MM.1S (cell line): ENCODE data around the gene CBLB.

Source experiments
- DNase-seq: peaks from one replicate; pipeline ENCODE4 v3.0.0-alpha.2; 2015
- H2AFZ ChIP-seq: fragments of 300-600 bp; sonication (generic); 2 replicates; pipeline ENCODE4 v1.6.0; 2016; ENCODE audit warnings: antibody characterized with exemption, low read length
- H3F3A ChIP-seq: fragments of 300-600 bp; sonication (generic); 2 replicates; pipeline ENCODE4 v1.6.1; 2016; ENCODE audit warnings: mild to moderate bottlenecking, antibody characterized with exemption, low read length, moderate library complexity, mixed read lengths; ENCODE audit not compliant: insufficient read depth
- H3K27ac ChIP-seq: fragments of 300-600 bp; sonication (generic); 2 replicates; pipeline ENCODE4 v1.5.1; 2016; ENCODE audit warnings: mild to moderate bottlenecking, low read length
- H3K27me3 ChIP-seq: fragments of 300-600 bp; sonication (generic); replicated peaks from 2 replicates; pipeline ENCODE4 v1.6.0; 2016; ENCODE audit warnings: low read length; ENCODE audit not compliant: insufficient read depth
- H3K36me3 ChIP-seq: fragments of 300-600 bp; sonication (generic); replicated peaks from 2 replicates; pipeline ENCODE4 v1.6.1; 2016; ENCODE audit warnings: mild to moderate bottlenecking, low read length, mixed read lengths; ENCODE audit not compliant: insufficient read depth
- H3K4me1 ChIP-seq: fragments of 300-600 bp; sonication (generic); 2 replicates; pipeline ENCODE4 v1.6.1; 2016; ENCODE audit warnings: low read length, mixed read lengths
- H3K4me2 ChIP-seq: fragments of 300-600 bp; sonication (generic); 2 replicates; pipeline ENCODE4 v1.6.0; 2016; ENCODE audit warnings: low read depth, low read length
- H3K4me3 ChIP-seq: fragments of 300-600 bp; sonication (generic); 2 replicates; pipeline ENCODE4 v1.5.1; 2016; ENCODE audit warnings: low read length, mixed read lengths
- H3K79me2 ChIP-seq: fragments of 300-600 bp; sonication (generic); 2 replicates; pipeline ENCODE4 v1.6.1; 2016; ENCODE audit warnings: mixed run types, low read length, mixed read lengths
- H3K9ac ChIP-seq: fragments of 300-600 bp; sonication (generic); 2 replicates; pipeline ENCODE4 v1.6.1; 2016; ENCODE audit warnings: low read length, mixed read lengths
- H3K9me2 ChIP-seq: fragments of 300-600 bp; sonication (generic); replicated peaks from 2 replicates; pipeline ENCODE4 v1.6.1; 2016; ENCODE audit warnings: mild to moderate bottlenecking, low read length, mixed read lengths; ENCODE audit not compliant: insufficient read depth
- H3K9me3 ChIP-seq: fragments of 300-600 bp; sonication (generic); replicated peaks from 2 replicates; pipeline ENCODE4 v1.6.1; 2016; ENCODE audit warnings: mild to moderate bottlenecking, low read length, mixed read lengths; ENCODE audit not compliant: insufficient read depth
- H4K20me1 ChIP-seq: fragments of 300-600 bp; sonication (generic); 2 replicates; pipeline ENCODE4 v1.6.1; 2016; ENCODE audit warnings: mild to moderate bottlenecking, low read length, moderate library complexity, mixed read lengths; ENCODE audit not compliant: insufficient read depth
- EZH2 ChIP-seq: fragments of 300-600 bp; sonication (generic); optimal IDR thresholded peaks from 2 replicates; pipeline ENCODE3; 2017; ENCODE audit warnings: low read depth, mild to moderate bottlenecking, antibody characterized with exemption, low read length, mixed read lengths
- EZH2phosphoT487 ChIP-seq: fragments of 300-600 bp; sonication (generic); IDR thresholded peaks from 2 replicates; pipeline ENCODE4 v1.6.1; 2018; ENCODE audit warnings: antibody characterized with exemption, low read length
- TF ChIP-seq, protein P1 (sequence below): fragments of 300-600 bp; sonication (generic); IDR thresholded peaks from 2 replicates; pipeline ENCODE4 v1.5.1; 2016; ENCODE audit warnings: antibody characterized with exemption, low read length, mixed read lengths

The CBLB gene

GRCh38 chr3:105791919-105792786 lies 76.7 kb downstream of the CBLB start:
- DNase-seq, result no peak
- no peaks in the 10 kb centered on the region for H4K20me1 ChIP-seq
- no peaks in the 10 kb centered on the region for H3K9me3 ChIP-seq
- H3K4me2 ChIP-seq, result no peak overlapping the region
- no peak overlapping the region for H2AFZ ChIP-seq
- no peaks in the 10 kb centered on the region for H3F3A ChIP-seq
- no peak overlapping the region for H3K9ac ChIP-seq
- no peaks in the 10 kb centered on the region for H3K9me2 ChIP-seq
- H3K36me3 ChIP-seq, result no peaks in the 10 kb centered on the region
- no peaks in the 10 kb centered on the region for H3K4me1 ChIP-seq
- TF ChIP-seq EZH2phosphoT487, result no peak
- TF ChIP-seq EZH2, result no peak
- TF ChIP-seq, protein P1, sequence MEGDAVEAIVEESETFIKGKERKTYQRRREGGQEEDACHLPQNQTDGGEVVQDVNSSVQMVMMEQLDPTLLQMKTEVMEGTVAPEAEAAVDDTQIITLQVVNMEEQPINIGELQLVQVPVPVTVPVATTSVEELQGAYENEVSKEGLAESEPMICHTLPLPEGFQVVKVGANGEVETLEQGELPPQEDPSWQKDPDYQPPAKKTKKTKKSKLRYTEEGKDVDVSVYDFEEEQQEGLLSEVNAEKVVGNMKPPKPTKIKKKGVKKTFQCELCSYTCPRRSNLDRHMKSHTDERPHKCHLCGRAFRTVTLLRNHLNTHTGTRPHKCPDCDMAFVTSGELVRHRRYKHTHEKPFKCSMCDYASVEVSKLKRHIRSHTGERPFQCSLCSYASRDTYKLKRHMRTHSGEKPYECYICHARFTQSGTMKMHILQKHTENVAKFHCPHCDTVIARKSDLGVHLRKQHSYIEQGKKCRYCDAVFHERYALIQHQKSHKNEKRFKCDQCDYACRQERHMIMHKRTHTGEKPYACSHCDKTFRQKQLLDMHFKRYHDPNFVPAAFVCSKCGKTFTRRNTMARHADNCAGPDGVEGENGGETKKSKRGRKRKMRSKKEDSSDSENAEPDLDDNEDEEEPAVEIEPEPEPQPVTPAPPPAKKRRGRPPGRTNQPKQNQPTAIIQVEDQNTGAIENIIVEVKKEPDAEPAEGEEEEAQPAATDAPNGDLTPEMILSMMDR, result no peak
- H3K79me2 ChIP-seq, result no peaks in the 10 kb centered on the region
- no peak overlapping the region for H3K27ac ChIP-seq
- H3K4me3 ChIP-seq, result no peak overlapping the region
- H3K27me3 ChIP-seq, result no peaks in the 10 kb centered on the region

DNA sequence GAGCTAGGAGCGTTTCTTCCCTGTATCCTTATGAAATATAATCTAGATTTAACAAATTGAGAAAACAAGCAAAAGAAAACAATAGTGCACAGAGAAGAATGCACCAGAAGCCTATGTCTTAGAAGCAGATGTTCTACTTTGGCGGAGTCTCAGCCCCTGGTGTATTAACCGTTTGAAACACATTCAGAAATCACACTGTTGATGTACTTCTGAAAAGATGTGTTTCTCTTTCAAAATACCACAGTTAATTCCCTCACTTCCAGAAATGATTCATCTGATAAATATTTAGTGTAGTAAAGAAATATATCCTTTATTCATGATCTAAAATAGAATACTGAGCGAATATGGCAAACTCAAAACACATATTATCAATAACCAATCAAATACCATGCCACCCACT lies 77.7 kb downstream of the CBLB start:
- H3F3A ChIP-seq, result no peaks in the 10 kb centered on the region
- no peaks in the 10 kb centered on the region for H4K20me1 ChIP-seq
- H3K9me3 ChIP-seq, result no peaks in the 10 kb centered on the region
- no peaks in the 10 kb centered on the region for H3K9me2 ChIP-seq
- no peak for DNase-seq
- TF ChIP-seq, protein P1, result no peak
- TF ChIP-seq EZH2phosphoT487, result no peak
- no peak for TF ChIP-seq EZH2
- no peaks in the 10 kb centered on the region for H3K36me3 ChIP-seq
- H3K79me2 ChIP-seq, result no peaks in the 10 kb centered on the region
- no peaks in the 10 kb centered on the region for H3K27me3 ChIP-seq
- H3K4me1 ChIP-seq, result no peaks in the 10 kb centered on the region
- H2AFZ ChIP-seq, result no peak overlapping the region
- H3K27ac ChIP-seq, result no peak overlapping the region
- H3K9ac ChIP-seq, result no peak overlapping the region
- H3K4me2 ChIP-seq, result no peak overlapping the region
- H3K4me3 ChIP-seq, result no peak overlapping the region

DNA sequence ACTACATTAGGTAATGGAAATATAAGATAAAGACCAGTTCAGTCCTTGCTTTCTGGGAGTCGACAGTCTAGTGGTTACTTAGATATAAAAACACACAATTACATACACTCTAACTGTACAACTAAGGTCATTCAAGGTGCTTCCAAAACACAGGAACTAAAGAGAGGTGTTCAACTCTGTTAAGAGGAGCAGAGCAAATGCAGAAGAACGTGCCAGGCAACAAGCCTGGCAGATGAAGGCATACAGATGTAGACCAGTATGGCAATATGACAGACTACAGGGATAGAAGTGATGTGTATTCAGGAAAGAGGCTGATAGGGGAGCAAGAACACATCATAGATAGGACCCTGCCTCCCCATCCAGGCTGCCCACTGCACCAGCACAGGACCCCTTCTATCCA lies 78.3 kb downstream of the CBLB start:
- H3K9ac ChIP-seq, result no peak overlapping the region
- no peak overlapping the region for H2AFZ ChIP-seq
- H3K36me3 ChIP-seq, result no peaks in the 10 kb centered on the region
- no peaks in the 10 kb centered on the region for H3K9me3 ChIP-seq
- H3K4me2 ChIP-seq, result no peak overlapping the region
- no peaks in the 10 kb centered on the region for H3K27me3 ChIP-seq
- H3K79me2 ChIP-seq, result no peaks in the 10 kb centered on the region
- H3K4me1 ChIP-seq, result no peaks in the 10 kb centered on the region
- H3K9me2 ChIP-seq, result no peaks in the 10 kb centered on the region
- H3F3A ChIP-seq, result no peaks in the 10 kb centered on the region
- no peak for DNase-seq
- H4K20me1 ChIP-seq, result no peaks in the 10 kb centered on the region
- no peak overlapping the region for H3K27ac ChIP-seq
- H3K4me3 ChIP-seq, result no peak overlapping the region
- TF ChIP-seq, protein P1, result no peak
- TF ChIP-seq EZH2 (no peak), EZH2phosphoT487 (no peak)
